HG02759 (cell line): ENCODE results near the gene TXNRD2.
"Not testable (repeated sequence)": the region's sequence is repeated elsewhere in the genome, so short reads cannot be mapped to it uniquely, and the experiment has no call there.

Experiments
- ATAC-seq: cut with Tn5 transposase; IDR thresholded peaks from one replicate; pipeline ENCODE4 v1.9.1; 2021; ENCODE audit warnings: mild to moderate bottlenecking, moderate library complexity; ENCODE audit not compliant: unreplicated experiment

TXNRD2 gene

GRCh38 chr22:19951346-19951745, 9.7 kb upstream of the TXNRD2 start:
- ATAC-seq: no peak

DNA sequence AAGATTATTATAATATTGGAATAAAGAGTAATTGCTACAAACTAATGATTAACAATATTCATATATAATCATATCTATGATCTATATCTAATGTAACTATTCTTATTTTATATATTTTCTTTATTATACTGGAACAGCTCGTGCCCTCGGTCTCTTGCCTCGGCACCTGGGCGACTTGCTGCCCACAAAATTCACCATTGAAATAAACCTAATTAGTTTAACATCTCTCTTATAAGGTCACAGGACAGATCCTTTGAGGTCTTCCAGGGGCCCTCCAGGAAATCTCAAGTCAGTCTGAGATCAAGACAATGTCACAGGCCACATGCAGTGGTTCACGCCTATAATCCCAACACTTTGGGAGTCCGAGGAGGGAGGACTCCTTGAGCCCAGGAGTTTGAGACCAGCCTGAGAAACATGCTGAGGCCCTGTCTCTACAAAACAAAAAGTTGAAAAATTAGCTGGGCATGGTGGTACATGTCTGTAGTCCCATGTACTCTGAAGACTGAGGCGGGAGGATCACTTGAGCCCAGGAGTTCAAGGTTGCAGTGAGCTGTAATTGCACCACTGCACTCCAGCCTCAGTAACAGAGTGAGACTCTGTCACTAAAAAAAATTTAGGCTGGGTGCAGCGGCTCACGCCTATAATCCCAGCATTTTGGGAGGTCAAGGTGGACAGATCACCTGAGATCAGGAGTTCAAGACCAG, 6.6 kb upstream of the TXNRD2 start:
- ATAC-seq: no peak

- no peak for ATAC-seq
Measured at GRCh38 chr22:19943082-19944026, 1.7 kb upstream of the TXNRD2 start.

DNA sequence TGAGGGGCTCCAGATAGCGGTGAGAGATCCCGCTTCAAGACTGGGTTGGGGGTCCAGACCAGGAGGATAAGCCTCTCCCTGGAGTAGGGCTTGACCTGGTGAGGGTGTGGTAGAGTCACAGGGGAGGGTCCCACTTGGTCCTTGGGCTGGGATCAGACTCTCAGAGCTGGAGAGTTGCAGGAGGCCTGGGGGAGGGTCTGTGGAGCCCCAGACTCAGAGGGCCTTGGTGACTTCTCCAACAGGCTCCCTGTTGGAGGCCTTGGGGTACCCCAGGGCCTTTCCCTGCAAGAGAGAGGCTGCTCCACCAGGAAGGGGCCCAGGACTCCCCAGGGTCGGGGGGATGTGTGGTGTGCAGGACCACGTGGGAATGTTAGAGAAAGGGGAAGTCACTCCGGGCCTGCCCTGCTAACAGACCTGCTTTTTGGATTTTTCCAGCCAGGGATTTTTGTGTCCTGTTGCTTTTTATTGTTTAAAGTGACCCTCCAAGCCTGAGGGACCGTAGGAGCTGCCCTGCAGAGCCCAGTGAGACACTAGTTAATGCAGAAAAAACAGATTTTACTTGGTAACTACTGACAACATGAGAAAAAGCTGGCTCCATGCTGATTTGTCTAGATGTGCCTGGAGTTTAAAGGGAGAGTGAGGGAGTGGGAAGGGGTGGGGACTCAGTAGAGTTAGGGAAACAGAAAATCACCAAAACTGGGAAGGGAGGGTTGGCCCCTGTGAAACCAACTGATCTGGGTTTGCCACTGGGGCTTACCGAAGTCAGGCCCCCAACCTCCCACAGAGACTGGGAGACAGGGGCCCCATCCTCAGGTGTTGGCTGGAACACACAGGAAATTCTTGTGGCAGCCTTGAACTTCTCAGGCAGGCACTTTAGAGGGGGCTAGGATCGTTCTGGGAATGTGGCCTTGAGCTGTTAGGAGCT, 801 bp upstream of the TXNRD2 start:
- ATAC-seq: peak; percentile 50

DNA sequence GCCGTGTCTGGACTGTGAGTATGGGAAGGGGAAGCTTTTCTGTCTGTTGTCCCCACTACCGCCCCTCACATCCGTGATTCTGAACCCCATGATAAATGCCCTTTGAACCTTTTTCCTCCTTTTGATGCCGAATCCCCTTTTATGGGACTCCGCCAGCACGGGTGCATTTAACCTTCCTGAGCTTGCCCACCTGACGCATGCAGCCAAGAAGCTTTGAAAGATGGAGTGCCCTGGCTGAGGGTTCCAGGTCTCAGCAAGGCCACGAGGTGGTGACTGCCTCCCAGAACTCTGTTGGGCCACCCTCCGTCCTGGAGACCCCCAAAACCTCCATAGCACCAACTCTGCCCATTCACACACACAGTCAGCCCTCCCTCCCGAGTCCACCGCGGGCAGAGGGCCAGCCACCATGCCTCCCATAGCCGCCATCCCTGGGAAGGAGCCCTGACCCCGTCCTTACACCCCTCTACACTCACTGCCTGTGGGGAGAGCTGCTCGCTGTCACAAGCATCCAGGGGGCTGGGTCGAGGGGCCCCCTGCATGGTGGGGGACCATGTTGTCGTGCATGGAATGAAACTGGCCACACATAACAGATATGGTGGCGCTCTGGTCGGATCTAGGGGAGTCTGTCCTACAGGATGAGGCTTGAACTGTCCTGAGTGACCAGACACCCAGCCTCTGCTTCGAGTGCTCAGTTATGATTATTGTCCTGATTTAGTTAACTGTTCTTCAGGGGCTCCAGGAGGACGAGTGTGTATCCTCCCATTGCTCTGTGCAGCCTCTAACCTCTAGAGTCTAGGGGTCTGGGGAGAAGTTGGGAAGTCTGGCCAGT, 868 bp downstream of the TXNRD2 start:
- ATAC-seq: peak; percentile 10

GRCh38 chr22:19937616-19938473, 3.8 kb downstream of the TXNRD2 start:
- ATAC-seq: no peak

- ATAC-seq: no peak
Measured at GRCh38 chr22:19936513-19936912, 5.1 kb downstream of the TXNRD2 start.

DNA sequence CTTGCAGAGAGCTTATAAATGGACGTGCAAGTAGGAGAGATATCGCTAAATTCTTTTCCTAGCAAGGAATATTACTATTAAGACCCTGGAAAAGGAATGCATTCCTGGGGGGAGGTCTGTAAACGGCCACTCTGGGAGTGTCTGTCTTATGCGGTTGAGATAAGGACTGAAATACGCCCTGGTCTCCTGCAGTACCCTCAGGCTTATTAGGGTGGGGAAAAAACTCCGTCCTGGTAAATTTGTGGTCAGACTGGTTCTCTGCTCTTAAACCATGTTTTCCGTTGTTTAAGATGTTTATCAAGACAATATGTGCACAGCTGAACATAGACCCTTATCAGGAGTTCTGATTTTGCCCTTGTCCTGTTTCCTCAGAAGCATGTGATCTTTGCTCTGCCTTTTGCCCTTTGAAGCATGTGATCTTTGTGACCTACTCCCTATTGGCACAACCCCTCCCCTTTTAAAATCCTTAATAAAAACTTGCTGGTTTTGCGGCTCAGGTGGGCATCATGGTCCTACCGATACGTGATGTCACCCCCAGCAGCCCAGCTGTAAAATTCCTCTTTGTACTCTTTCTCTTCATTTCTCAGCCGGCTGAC, 6.4 kb downstream of the TXNRD2 start:
- not testable (repeated sequence) for ATAC-seq

- ATAC-seq: no peak
Measured at GRCh38 chr22:19933341-19934241, 8.0 kb downstream of the TXNRD2 start.

- no peak for ATAC-seq
Measured at GRCh38 chr22:19932367-19933206, 9.0 kb downstream of the TXNRD2 start.

GRCh38 chr22:19931514-19931913, 10.1 kb downstream of the TXNRD2 start:
- no peak for ATAC-seq

DNA sequence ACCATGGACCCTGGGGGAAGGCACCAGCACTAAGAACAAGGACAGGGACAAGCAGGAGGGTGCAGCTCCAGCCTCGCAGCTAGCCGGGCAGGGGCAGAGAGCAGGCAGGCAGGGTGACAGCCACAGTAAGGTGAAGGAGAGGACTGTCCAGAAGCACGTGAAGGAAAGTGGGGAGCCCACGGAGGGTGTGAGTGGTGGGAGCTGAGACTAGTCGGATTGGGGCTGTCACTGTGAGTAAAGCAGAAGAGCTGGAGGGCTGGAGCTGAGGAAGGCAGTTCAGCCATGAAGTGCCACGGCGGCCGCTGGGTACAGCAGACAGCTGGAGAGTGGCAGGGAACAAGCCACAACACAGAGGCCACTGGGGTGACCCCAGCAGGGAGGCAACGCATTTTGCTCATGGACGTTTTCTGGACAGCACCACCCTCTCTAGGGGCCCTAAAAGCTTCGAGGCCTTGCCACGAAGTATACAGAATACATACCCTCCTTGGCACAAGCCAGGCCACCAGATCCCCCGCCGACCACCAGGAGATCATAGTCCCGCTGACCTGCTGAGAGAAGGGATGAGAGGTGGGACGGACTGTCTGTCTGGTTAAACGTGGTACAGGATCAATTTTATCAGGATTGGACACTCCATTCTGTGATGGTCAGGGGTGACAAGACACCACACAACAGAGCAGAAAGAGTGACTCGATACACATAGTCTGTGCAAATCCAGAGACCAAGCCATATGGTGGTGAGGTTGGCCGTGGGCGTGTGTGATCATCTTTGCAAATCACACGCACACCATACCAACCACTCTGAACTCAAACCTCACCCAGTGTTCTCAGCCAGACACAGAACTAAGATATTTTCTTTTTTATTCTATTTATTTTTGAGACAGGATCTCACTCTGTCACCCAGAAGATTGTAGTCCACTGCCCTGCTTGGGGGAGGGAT, 10.8 kb downstream of the TXNRD2 start:
- no peak for ATAC-seq

- no peak for ATAC-seq
Measured at GRCh38 chr22:19929586-19930550, 11.8 kb downstream of the TXNRD2 start.

DNA sequence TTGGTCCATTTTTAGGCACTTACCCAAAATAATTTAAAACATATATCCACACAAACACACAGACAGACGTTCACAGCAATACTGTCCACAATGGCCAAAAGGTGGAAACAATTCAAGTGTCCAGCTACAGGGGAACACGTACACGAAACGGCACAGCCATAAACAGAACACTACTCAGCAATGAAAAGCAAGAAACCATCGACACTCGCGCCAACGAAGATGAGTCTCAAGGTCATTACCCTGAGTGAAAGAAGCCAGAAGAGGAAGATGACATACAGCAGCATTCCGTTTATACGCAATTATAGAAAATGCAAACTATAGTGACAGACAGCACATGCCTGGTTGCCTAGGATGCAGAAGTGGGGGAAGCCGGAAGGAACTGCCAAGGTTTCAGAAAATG, 13.4 kb downstream of the TXNRD2 start:
- ATAC-seq: no peak

DNA sequence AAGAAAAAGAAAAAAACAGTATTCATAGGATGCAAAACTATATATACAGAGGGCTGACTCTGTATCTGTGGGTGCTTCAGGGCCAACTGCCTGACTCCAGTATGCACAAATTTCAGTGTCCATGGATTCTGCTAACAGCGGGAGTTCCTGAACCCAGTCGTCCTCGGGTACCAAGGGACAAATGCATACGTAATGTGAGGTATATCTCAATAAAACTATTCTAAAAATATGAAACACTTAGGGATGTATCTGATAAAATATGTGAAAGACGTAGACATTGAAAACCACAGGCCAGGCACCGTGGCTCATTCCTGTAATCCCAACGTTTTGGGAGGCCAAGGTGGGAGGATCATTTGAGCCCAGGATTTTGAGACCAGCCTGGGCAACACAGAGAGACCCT, 13.9 kb downstream of the TXNRD2 start:
- no peak for ATAC-seq
